Hepatocyte (in vitro differentiated cells): ENCODE results near the gene B3GNT3.
"Not testable (repeated sequence)": the region's sequence is repeated elsewhere in the genome, so short reads cannot be mapped to it uniquely, and the experiment has no call there.

Source experiments
- EZH2 ChIP-seq: fragments of 200-600 bp; sonication (generic); IDR thresholded peaks from 2 replicates; pipeline ENCODE4 v1.6.1; 2016; ENCODE audit warnings: antibody characterized with exemption, mild to moderate bottlenecking, borderline replicate concordance
- EZH2phosphoT487 ChIP-seq: fragments of 200-600 bp; sonication (generic); IDR thresholded peaks from one replicate; pipeline ENCODE4 v1.6.1; 2018; ENCODE audit warnings: antibody characterized with exemption, mild to moderate bottlenecking, low read depth, moderate library complexity; ENCODE audit not compliant: unreplicated experiment, severe bottlenecking
- TF ChIP-seq, protein P1 (sequence below): fragments of 200-600 bp; sonication (generic); IDR thresholded peaks from 2 replicates; pipeline ENCODE4 v1.5.1; 2016; ENCODE audit warnings: antibody characterized with exemption, mild to moderate bottlenecking; ENCODE audit not compliant: poor library complexity

DNA sequence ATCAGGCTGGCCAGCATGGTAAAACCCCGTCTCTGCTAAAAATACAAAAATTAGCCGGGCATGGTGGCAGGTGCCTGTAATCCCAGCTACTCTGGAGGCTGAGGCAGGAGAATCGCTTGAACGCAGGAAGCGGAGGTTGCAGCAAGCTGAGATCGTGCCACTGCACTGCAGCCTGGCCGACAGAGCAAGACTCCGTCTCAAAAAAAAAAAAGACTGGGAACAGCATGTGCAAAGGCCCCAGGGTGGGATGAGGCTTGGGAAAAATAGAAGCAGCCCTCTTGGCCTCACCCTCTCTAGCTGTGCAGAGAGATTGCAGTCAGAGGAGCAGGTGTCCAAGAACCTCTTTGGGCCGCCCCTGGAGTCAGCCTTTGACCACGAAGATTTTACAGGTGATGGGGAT is 17.1 kb upstream of the B3GNT3 start:
- TF ChIP-seq, protein P1, sequence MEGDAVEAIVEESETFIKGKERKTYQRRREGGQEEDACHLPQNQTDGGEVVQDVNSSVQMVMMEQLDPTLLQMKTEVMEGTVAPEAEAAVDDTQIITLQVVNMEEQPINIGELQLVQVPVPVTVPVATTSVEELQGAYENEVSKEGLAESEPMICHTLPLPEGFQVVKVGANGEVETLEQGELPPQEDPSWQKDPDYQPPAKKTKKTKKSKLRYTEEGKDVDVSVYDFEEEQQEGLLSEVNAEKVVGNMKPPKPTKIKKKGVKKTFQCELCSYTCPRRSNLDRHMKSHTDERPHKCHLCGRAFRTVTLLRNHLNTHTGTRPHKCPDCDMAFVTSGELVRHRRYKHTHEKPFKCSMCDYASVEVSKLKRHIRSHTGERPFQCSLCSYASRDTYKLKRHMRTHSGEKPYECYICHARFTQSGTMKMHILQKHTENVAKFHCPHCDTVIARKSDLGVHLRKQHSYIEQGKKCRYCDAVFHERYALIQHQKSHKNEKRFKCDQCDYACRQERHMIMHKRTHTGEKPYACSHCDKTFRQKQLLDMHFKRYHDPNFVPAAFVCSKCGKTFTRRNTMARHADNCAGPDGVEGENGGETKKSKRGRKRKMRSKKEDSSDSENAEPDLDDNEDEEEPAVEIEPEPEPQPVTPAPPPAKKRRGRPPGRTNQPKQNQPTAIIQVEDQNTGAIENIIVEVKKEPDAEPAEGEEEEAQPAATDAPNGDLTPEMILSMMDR, result not testable (repeated sequence)
- TF ChIP-seq EZH2, EZH2phosphoT487: not testable (repeated sequence)
